ENCODE results near the gene ZNRF3. TPM values are rescaled to one million over a fixed set of nuclear protein-coding genes. Genes with fewer than 3 reads are reported as not detected.

ZNRF3 gene
- total and polyA plus RNA-seq, 8 donors, result 8.8 to 30.4 (median 27.2) TPM

DNA sequence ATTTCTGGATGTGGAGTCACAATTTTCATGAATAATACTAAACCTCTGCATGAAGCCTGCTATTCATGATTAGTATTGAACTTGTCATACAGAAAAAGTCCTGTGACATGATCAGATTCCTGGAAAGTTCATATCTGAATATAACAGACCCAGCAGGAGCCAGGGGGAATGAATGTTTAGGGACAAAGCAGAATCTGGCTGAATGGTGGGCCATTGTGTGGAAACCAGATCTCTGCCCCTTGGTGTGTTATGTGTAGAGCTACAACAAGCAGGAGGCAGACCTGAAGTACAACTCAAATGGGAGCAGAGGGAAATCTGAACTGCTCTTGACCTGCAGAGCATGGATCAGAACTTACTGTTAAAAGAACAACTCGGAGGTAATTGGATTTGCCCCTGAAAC, 219.7 kb downstream of the ZNRF3 start:
- TF ChIP-seq, protein P1, sequence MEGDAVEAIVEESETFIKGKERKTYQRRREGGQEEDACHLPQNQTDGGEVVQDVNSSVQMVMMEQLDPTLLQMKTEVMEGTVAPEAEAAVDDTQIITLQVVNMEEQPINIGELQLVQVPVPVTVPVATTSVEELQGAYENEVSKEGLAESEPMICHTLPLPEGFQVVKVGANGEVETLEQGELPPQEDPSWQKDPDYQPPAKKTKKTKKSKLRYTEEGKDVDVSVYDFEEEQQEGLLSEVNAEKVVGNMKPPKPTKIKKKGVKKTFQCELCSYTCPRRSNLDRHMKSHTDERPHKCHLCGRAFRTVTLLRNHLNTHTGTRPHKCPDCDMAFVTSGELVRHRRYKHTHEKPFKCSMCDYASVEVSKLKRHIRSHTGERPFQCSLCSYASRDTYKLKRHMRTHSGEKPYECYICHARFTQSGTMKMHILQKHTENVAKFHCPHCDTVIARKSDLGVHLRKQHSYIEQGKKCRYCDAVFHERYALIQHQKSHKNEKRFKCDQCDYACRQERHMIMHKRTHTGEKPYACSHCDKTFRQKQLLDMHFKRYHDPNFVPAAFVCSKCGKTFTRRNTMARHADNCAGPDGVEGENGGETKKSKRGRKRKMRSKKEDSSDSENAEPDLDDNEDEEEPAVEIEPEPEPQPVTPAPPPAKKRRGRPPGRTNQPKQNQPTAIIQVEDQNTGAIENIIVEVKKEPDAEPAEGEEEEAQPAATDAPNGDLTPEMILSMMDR (IDR thresholded peaks at IDR 0.05), result no peak
- no peaks in the 10 kb centered on the region for H3K4me1 ChIP-seq
- peaks cover 0 to 11% of the 10 kb centered on the region in 2 donors for H3K36me3 ChIP-seq
- intact Hi-C loops (cut with DNase I), result no loop called here
- H3K4me3 ChIP-seq, result no peak overlapping the region
- H3K27ac ChIP-seq, result no peak overlapping the region
- DNase-seq (no peak), ATAC-seq (no peak)
- no peaks in the 10 kb centered on the region for H3K9me3 ChIP-seq
- no peaks in the 10 kb centered on the region for H3K27me3 ChIP-seq

GRCh38 chr22:29105468-29105867, 222.1 kb downstream of the ZNRF3 start:
- Histone ChIP-seq H3K36me3 (no peaks in the 10 kb centered on the region), H3K4me1 (no peaks in the 10 kb centered on the region), H3K9me3 (no peaks in the 10 kb centered on the region), H3K4me3 (no peak overlapping the region), H3K27ac (no peak overlapping the region), H3K27me3 (no peaks in the 10 kb centered on the region)
- ATAC-seq (no peak), DNase-seq (no peak)
- intact Hi-C loops (cut with DNase I), result no loop called here
- TF ChIP-seq, protein P1 (IDR thresholded peaks at IDR 0.05), result no peak

- ATAC-seq (no peak), DNase-seq (no peak)
- H3K27ac ChIP-seq, result no peak overlapping the region
- H3K4me1 ChIP-seq, result no peaks in the 10 kb centered on the region
- no peaks in the 10 kb centered on the region for H3K27me3 ChIP-seq
- intact Hi-C loops (cut with DNase I), result no loop called here
- no peaks in the 10 kb centered on the region for H3K36me3 ChIP-seq
- TF ChIP-seq, protein P1 (IDR thresholded peaks at IDR 0.05), result no peak
- no peak overlapping the region for H3K4me3 ChIP-seq
- no peaks in the 10 kb centered on the region for H3K9me3 ChIP-seq
Observed at GRCh38 chr22:29106839-29107238, 223.5 kb downstream of the ZNRF3 start.

Other genes starting within 250 kb of the ZNRF3 start
- gene TTC28, start 203.7 kb upstream of the ZNRF3 start, total RNA-seq, result 10 to 100 TPM; 31.1 to 41.6 TPM
- gene TTC28, start 203.7 kb upstream of the ZNRF3 start, polyA plus RNA-seq (ENCODE audit: insufficient read length in 6 of 6), result 10 to 100 TPM; 39.8 to 44.2 (median 41.7) TPM
- gene CHEK2, start 141.8 kb upstream of the ZNRF3 start, total RNA-seq, result 10 to 100 TPM; 12.5 to 27.1 TPM
- 10 to 100 TPM; 16.0 to 22.6 (median 19.7) TPM for gene CHEK2, start 141.8 kb upstream of the ZNRF3 start, polyA plus RNA-seq (ENCODE audit: insufficient read length in 6 of 6)
- gene HSCB, start 141.5 kb upstream of the ZNRF3 start, total RNA-seq, result 10 to 100 TPM; 11.6 to 12.1 TPM
- 10 to 100 TPM; 19.0 to 21.6 (median 20.8) TPM for gene HSCB, start 141.5 kb upstream of the ZNRF3 start, polyA plus RNA-seq (ENCODE audit: insufficient read length in 6 of 6)
- gene CCDC117, start 110.9 kb upstream of the ZNRF3 start, total RNA-seq, result 10 to 100 TPM; 23.5 to 24.2 TPM
- gene CCDC117, start 110.9 kb upstream of the ZNRF3 start, polyA plus RNA-seq (ENCODE audit: insufficient read length in 6 of 6), result 10 to 100 TPM; 32.5 to 45.6 (median 36.5) TPM
- gene XBP1, start 83.0 kb upstream of the ZNRF3 start, total RNA-seq, result 100 to 1,000 TPM; 194 to 259 TPM
- 100 to 1,000 TPM in 2 of 6 donors, 10 to 100 TPM in 4; 89.0 to 134 (median 95.4) TPM for gene XBP1, start 83.0 kb upstream of the ZNRF3 start, polyA plus RNA-seq (ENCODE audit: insufficient read length in 6 of 6)
- under 1 TPM in 1 of 2 donors, not detected in 1; 0.29 TPM for gene C22orf31, start 178.3 kb downstream of the ZNRF3 start, total RNA-seq
- 1 to 10 TPM in 4 of 6 donors, under 1 TPM in 2; 0.65 to 1.6 (median 1.1) TPM for gene C22orf31, start 178.3 kb downstream of the ZNRF3 start, polyA plus RNA-seq (ENCODE audit: insufficient read length in 6 of 6)
- gene KREMEN1, start 189.5 kb downstream of the ZNRF3 start, total RNA-seq, result 10 to 100 TPM; 24.6 to 42.3 TPM
- gene KREMEN1, start 189.5 kb downstream of the ZNRF3 start, polyA plus RNA-seq (ENCODE audit: insufficient read length in 6 of 6), result 10 to 100 TPM; 27.1 to 49.7 (median 33.6) TPM